Adrenal gland (tissue), 12 donors: ENCODE measurements around the gene MRPL36. TPM values are rescaled to one million over a fixed set of nuclear protein-coding genes. Genes with fewer than 3 reads are reported as not detected.
"Not testable (repeated sequence)": the region's sequence is repeated elsewhere in the genome, so short reads cannot be mapped to it uniquely, and the experiment has no call there.

ENCODE experiments used
- DNase-seq, 7 donors: peaks; one replicate each; pipeline ENCODE4 v3.0.0-alpha.2; 2019 to 2020
- H3K27ac ChIP-seq, 5 donors: fragments of 200-600 bp; sonication (generic) in 4 of 5; 1 replicate in 3 of 5; 2 replicates in 2 of 5; pipeline versions ENCODE4 v1.5.1 to v1.8.0; 2016 to 2020; ENCODE audit warnings: mild to moderate bottlenecking in 1 of 5
- H3K27me3 ChIP-seq: fragments of 200-600 bp; 2 replicates; pipeline ENCODE4 v1.8.0; 2021
- H3K36me3 ChIP-seq, 2 donors: fragments of 200-600 bp; replicated peaks in 1 of 2; 1 replicate in 1 of 2; 2 replicates in 1 of 2; pipeline versions ENCODE4 v1.5.1 to v1.8.0; 2018 to 2022
- H3K4me1 ChIP-seq, 2 donors: fragments of 200-600 bp; replicated peaks in 1 of 2; 1 replicate in 1 of 2; 2 replicates in 1 of 2; pipeline versions ENCODE4 v1.5.1 to v1.8.0; 2018 to 2021
- H3K4me3 ChIP-seq, 4 donors: fragments of 200-600 bp; sonication (generic) in 3 of 4; one replicate each; pipeline ENCODE4 v1.5.1; 2016 to 2018
- H3K9me3 ChIP-seq, 3 donors: fragments of 200-600 bp; sonication (generic) in 1 of 3; replicated peaks in 1 of 3; 1 replicate in 2 of 3; 2 replicates in 1 of 3; pipeline versions ENCODE4 v1.5.1 to v1.8.0; 2016 to 2021
- POLR2A ChIP-seq, 2 donors: fragments of 450-650 bp; IDR thresholded peaks; one replicate each; pipeline ENCODE4 v1.6.1; 2017; ENCODE audit warnings: antibody characterized with exemption in 2 of 2, mild to moderate bottlenecking in 2 of 2, moderate library complexity in 1 of 2
- WGBS, 4 donors: extraction: QIAGEN DNeasy Blood & Tissue Kit in 2 of 4; methylation state at CpG; one replicate each; pipeline versions ENCODE4 v1.1.5 to v1.1.7; 2013 to 2017; 5-methylcytosine and 5-hydroxymethylcytosine counted together
- intact Hi-C, 2 donors: fragments of 100-400 bp; cut with DNase I; formaldehyde crosslinking; loops; one replicate each; pipeline versions ENCODE4 v1.14.1 to v1.15.0; 2022 to 2023
- polyA plus RNA-seq, 3 donors: library from polyadenylated mRNA; stranded (reverse); fragments of 200-250 nt in 2 of 3; fragments of 350-450 nt in 1 of 3; fragmentation: Illumina TruSeq in 1 of 3; extraction: RNeasy Lipid Tissue Mini Kit (QIAGEN cat#74804) in 1 of 3; gene quantifications; one replicate each; pipeline ENCODE4 v1.2.3, GENCODE V29; 2013 to 2014
- total RNA-seq, 9 donors: library from RNA; depleted of rRNA in 4 of 9; stranded (reverse); fragments of >200 nt in 4 of 9; fragments of 120-200 nt in 1 of 9; fragmentation: NEBNext Ultra II Directional in 1 of 9; extraction: Animal tissue kit (Norgen Biotek cat#: 25700) in 1 of 9; gene quantifications; one replicate each; pipeline versions ENCODE4 v1.1.0 to v1.2.4, GENCODE V29; 2013 to 2023
- TF ChIP-seq, protein P1 (sequence below), 6 experiments: fragments of 450-650 bp in 4 of 6; fragments of 200-600 bp in 2 of 6; sonication (generic) in 1 of 6; IDR thresholded peaks; 1 replicate in 5 of 6; 2 replicates in 1 of 6; pipeline versions ENCODE4 v1.5.1 to v1.8.0; 2016 to 2021; ENCODE audit warnings: antibody characterized with exemption in 6 of 6, mild to moderate bottlenecking in 2 of 6, moderate library complexity in 1 of 6
- donor health status: healthy with polysubstance abuse.
- donor health status: Bipolar disorder and iron deficiency.
- donor health status: DM: yes; HTN: yes; CAD: no.
- donor health status: DM: no; HTN: no; CAD: no.
- donor health status: DM: no; HTN: no; CAD: no.
- donor health status: DM: yes; HTN: yes; CAD: no.

MRPL36 gene
- total and polyA plus RNA-seq, 12 donors, result 23.3 to 97.4 (median 61.3) TPM

DNA sequence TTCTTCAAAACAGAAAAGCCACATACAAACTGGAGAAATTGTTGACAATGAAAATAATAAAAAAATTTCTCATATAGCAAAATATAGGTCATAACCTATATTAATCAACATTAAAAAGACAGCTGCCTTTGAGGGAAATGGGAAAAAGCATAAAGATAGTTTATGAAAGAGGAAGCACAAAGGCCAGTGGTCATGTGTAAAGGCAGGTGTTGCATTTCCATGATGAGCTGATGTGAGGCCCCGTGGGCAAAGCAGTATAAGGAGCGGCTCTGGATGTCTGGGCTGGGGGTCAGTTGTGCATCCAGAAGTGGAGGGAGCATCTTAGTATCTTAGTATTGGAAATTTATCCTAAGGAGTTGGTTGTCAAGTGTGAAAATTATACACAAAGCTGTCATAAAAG is 19.8 kb upstream of the MRPL36 start:
- Histone ChIP-seq H3K27ac (no peak overlapping the region), H3K27me3 (no peaks in the 10 kb centered on the region), H3K4me1 (no peaks in the 10 kb centered on the region), H3K36me3 (peaks cover 0 to 27% of the 10 kb centered on the region in 2 donors), H3K9me3 (no peaks in the 10 kb centered on the region), H3K4me3 (no peak overlapping the region)
- DNase-seq, result no peak
- intact Hi-C loops, result no loop called here
- WGBS, 4 donors, result 67 to 100% (median 93%) methylated on average over 2 of the region's 2 CpGs
- no peak for TF ChIP-seq POLR2A (IDR thresholded peaks at IDR 0.05)
- TF ChIP-seq, protein P1, sequence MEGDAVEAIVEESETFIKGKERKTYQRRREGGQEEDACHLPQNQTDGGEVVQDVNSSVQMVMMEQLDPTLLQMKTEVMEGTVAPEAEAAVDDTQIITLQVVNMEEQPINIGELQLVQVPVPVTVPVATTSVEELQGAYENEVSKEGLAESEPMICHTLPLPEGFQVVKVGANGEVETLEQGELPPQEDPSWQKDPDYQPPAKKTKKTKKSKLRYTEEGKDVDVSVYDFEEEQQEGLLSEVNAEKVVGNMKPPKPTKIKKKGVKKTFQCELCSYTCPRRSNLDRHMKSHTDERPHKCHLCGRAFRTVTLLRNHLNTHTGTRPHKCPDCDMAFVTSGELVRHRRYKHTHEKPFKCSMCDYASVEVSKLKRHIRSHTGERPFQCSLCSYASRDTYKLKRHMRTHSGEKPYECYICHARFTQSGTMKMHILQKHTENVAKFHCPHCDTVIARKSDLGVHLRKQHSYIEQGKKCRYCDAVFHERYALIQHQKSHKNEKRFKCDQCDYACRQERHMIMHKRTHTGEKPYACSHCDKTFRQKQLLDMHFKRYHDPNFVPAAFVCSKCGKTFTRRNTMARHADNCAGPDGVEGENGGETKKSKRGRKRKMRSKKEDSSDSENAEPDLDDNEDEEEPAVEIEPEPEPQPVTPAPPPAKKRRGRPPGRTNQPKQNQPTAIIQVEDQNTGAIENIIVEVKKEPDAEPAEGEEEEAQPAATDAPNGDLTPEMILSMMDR (IDR thresholded peaks at IDR 0.05), result no peak

DNA sequence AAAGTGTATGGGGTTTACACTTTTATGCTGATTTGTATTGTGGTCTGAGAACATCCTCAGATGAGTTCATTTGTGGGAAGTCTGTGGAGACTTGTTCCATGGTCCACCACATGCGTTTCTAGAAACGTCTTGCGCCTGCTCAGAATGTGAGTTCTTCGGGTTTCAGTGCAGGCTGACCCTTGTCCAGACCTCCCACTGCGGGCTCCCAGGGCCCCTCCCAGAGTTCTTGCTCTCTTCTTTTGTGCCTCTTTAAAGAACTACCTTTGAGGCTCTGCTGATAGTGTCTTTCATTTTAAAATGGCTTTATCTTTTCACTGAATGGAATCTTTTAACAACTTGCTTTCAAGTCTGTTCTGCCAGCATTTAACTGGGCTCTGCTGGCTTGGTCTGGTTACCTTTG is 19.1 kb upstream of the MRPL36 start:
- H3K36me3 ChIP-seq, result peaks cover 0 to 34% of the 10 kb centered on the region in 2 donors

DNA sequence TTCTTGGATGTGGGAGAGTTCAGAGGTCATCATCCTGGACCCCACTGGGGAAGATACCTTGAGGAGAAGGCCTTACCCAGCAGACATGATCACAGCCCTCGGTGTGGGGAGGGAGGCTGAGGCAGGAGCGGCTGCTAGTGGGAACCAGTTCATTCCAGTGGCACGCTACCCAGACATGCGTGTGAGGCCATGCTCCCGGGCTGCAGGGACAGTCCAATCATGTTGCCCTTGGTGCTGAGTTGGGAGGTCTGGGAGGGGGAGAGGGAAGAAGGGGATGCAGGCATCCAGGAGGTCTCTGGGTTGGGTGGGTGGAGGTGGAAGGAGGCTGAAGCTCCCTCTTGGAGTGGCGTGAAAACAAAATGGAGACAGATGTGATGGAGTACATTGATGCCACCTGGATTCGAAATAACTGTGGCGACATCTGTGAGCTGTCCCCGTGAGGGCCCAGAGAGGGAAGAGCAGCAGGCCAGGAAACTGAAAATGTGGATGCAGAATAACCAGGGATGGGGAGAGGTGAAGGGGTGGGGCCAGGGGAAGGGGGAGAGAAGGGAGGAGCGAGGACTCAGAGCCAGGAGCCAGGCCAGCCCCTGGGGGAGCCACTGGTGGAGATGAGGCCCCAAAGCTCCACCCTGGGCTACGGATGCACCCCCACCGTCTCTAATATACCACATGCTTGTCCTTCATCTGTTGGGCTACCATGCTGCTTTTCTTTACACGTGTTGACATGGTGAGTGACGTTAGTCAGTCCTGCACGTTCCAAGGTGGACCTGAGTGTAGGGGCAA is 17.8 kb upstream of the MRPL36 start:
- H3K27ac ChIP-seq, result no peak overlapping the region
- no peak for DNase-seq
- peaks cover 0 to 40% of the 10 kb centered on the region in 2 donors for H3K36me3 ChIP-seq
- no peaks in the 10 kb centered on the region for H3K27me3 ChIP-seq
- TF ChIP-seq, protein P1 (IDR thresholded peaks at IDR 0.05), result no peak
- TF ChIP-seq POLR2A (IDR thresholded peaks at IDR 0.05), result no peak
- 85 to 96% (median 91%) methylated on average over 15 of the region's 15 CpGs for WGBS, 4 donors
- intact Hi-C loops, result no loop called here
- H3K4me1 ChIP-seq, result no peaks in the 10 kb centered on the region
- no peak overlapping the region for H3K4me3 ChIP-seq
- H3K9me3 ChIP-seq, result no peaks in the 10 kb centered on the region

More for the DNA sequence above, 19.1 kb upstream of the MRPL36 start:
- H3K27me3 ChIP-seq, result no peaks in the 10 kb centered on the region
- TF ChIP-seq, protein P1 (IDR thresholded peaks at IDR 0.05), result no peak
- TF ChIP-seq POLR2A (IDR thresholded peaks at IDR 0.05), result no peak
- no peak overlapping the region for H3K27ac ChIP-seq
- no peaks in the 10 kb centered on the region for H3K4me1 ChIP-seq
- H3K4me3 ChIP-seq, result no peak overlapping the region
- H3K9me3 ChIP-seq, result no peaks in the 10 kb centered on the region
- no peak for DNase-seq
- intact Hi-C loops, result no loop called here
- 93 to 96% (median 94%) methylated on average over 5 of the region's 5 CpGs for WGBS, 4 donors

DNA sequence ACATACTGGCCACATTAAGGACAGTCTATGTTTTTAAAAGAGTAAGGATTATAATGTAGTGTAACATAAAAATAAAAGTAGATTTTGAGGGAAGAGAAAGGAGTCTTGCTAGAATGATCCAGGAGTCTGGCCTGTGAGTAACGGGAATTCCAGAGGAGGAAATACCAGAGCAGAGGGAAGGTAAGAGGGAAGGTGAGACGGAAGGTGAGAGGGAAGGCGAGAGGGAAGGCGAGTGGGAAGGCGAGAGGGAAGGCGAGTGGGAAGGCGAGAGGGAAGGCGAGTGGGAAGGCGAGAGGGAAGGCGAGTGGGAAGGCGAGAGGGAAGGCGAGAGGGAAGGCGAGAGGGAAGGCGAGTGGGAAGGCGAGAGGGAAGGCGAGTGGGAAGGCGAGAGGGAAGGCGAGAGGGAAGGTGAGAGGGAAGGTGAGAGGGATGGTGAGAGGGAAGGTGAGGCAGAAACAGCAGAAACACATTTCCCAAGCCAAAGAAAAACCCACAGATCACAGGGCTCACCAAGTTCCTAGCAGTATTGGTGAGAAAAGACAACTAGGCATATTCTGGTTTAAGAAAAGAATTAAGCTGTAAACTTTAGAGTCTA is 17.0 kb upstream of the MRPL36 start:
- H3K27ac ChIP-seq, H3K27me3 ChIP-seq, H3K9me3 ChIP-seq, intact Hi-C loops, H3K4me1 ChIP-seq, DNase-seq, H3K4me3 ChIP-seq: not testable (repeated sequence)
- H3K36me3 ChIP-seq, result peaks cover 0 to 45% of the 10 kb centered on the region in 2 donors
- WGBS, 4 donors, result 82 to 96% (median 95%) methylated on average over 17 to 18 of the region's 18 CpGs
